SK-N-SH (cell line): ENCODE results near the gene TUBGCP2. TPM values are rescaled to one million over a fixed set of nuclear protein-coding genes. Genes with fewer than 3 reads are reported as not detected.

Source experiments
- CTCF ChIA-PET: fragments of 300-600, 350-600 bp; formaldehyde crosslinking; extraction: SDS; loops from one replicate; lab custom pipeline; 2021; lab: Yijun Ruan, JAX
- POLR2A ChIA-PET: fragments of 350-600 bp; sonication (Branson Sonifier 250); formaldehyde crosslinking; extraction: SDS; loops from one replicate; lab custom pipeline; 2020; ENCODE audit warnings: antibody characterized with exemption, inconsistent platforms; lab: Yijun Ruan, JAX
- DNase-seq: peaks from one replicate; pipeline ENCODE4 v3.0.0; 2012
- H2AFZ ChIP-seq: fragments of 200-600 bp; sonication (generic); 2 replicates; pipeline ENCODE4 v1.8.1; 2016; ENCODE audit warnings: antibody characterized with exemption, mild to moderate bottlenecking, low read depth
- H3F3A ChIP-seq: fragments of 200-600 bp; sonication (generic); replicated peaks from 2 replicates; pipeline ENCODE3; 2016; ENCODE audit warnings: antibody characterized with exemption, mild to moderate bottlenecking; ENCODE audit not compliant: insufficient read depth
- H3K27ac ChIP-seq, 2 experiments: fragments of 200-500 bp in 1 of 2; fragments of 200-600 bp in 1 of 2; sonication (Bioruptor generic) in 1 of 2; sonication (generic), shearing (Covaris generic) in 1 of 2; 2 replicates each; pipeline versions ENCODE4 v1.5.1 to v1.6.1; 2014 to 2016; ENCODE audit warnings: low read depth in 2 of 2, inconsistent platforms in 1 of 2, low read length in 1 of 2, mild to moderate bottlenecking in 1 of 2, mixed read lengths in 1 of 2
- H3K27me3 ChIP-seq: fragments of 200-600 bp; sonication (generic), shearing (Covaris generic); 2 replicates; pipeline ENCODE4 v1.6.1; 2016; ENCODE audit warnings: mixed run types; ENCODE audit not compliant: insufficient read depth
- H3K36me3 ChIP-seq, 2 experiments: fragments of 200-500 bp in 1 of 2; fragments of 200-600 bp in 1 of 2; sonication (Bioruptor generic) in 1 of 2; sonication (generic) in 1 of 2; replicated peaks in 1 of 2; 2 replicates each; pipeline versions ENCODE3 to v1.5.1; 2014 to 2016; ENCODE audit warnings: low read length in 1 of 2, mild to moderate bottlenecking in 1 of 2; ENCODE audit not compliant: insufficient read depth in 2 of 2, control insufficient read depth in 1 of 2
- H3K4me1 ChIP-seq, 2 experiments: fragments of 200-500 bp in 1 of 2; fragments of 200-600 bp in 1 of 2; sonication (Bioruptor generic) in 1 of 2; sonication (generic), shearing (Covaris generic) in 1 of 2; 2 replicates each; pipeline versions ENCODE4 v1.5.1 to v1.6.1; 2014 to 2016; ENCODE audit warnings: low read depth in 1 of 2, low read length in 1 of 2, mixed run types in 1 of 2; ENCODE audit not compliant: insufficient read depth in 2 of 2, control insufficient read depth in 1 of 2
- H3K4me2 ChIP-seq: fragments of 200-600 bp; sonication (generic), shearing (Covaris generic); 2 replicates; pipeline ENCODE4 v1.6.1; 2017; ENCODE audit warnings: mixed run types
- H3K4me3 ChIP-seq, 2 experiments: fragments of 200-500 bp in 1 of 2; fragments of 200-600 bp in 1 of 2; sonication (Bioruptor generic) in 1 of 2; sonication (generic), shearing (Covaris generic) in 1 of 2; 2 replicates each; pipeline versions ENCODE4 v1.5.1 to v1.8.1; 2014 to 2016; ENCODE audit warnings: low read depth in 2 of 2, inconsistent platforms in 1 of 2, low read length in 1 of 2, mild to moderate bottlenecking in 1 of 2, mixed read lengths in 1 of 2, moderate library complexity in 1 of 2
- H3K79me2 ChIP-seq: fragments of 200-600 bp; sonication (generic); 2 replicates; pipeline ENCODE4 v1.8.1; 2017; ENCODE audit warnings: mild to moderate bottlenecking; ENCODE audit not compliant: insufficient read depth
- H3K9ac ChIP-seq: fragments of 200-600 bp; sonication (generic); 2 replicates; pipeline ENCODE4 v1.6.1; 2017; ENCODE audit warnings: mixed run types
- H3K9me2 ChIP-seq: fragments of 200-600 bp; sonication (generic); 2 replicates; pipeline ENCODE4 v1.6.1; 2017; ENCODE audit warnings: mixed run types
- H3K9me3 ChIP-seq: fragments of 200-600 bp; sonication (generic); 2 replicates; pipeline ENCODE4 v1.6.1; 2017; ENCODE audit warnings: mixed run types, mild to moderate bottlenecking, moderate library complexity
- H4K20me1 ChIP-seq: fragments of 200-600 bp; sonication (generic); 2 replicates; pipeline ENCODE4 v1.6.1; 2017; ENCODE audit warnings: mild to moderate bottlenecking, mixed run types; ENCODE audit not compliant: insufficient read depth
- EP300 ChIP-seq, 2 experiments: IDR thresholded peaks; 2 replicates each; pipeline versions ENCODE4 v1.4.0 to v1.6.1; 2012; ENCODE audit warnings: borderline replicate concordance in 1 of 2, low read depth in 1 of 2, low read length in 1 of 2
- FOSL2 ChIP-seq: IDR thresholded peaks from 2 replicates; pipeline ENCODE4 v1.4.0; 2012; ENCODE audit warnings: low read depth, mild to moderate bottlenecking, moderate library complexity, borderline replicate concordance
- FOXJ3 ChIP-seq: sonication (generic); formaldehyde crosslinking; IDR thresholded peaks from 2 replicates; pipeline ENCODE4 v1.5.1; 2020; ENCODE audit warnings: mild to moderate bottlenecking, missing genetic modification reagents
- GATA2 ChIP-seq: sonication (generic); formaldehyde crosslinking; IDR thresholded peaks from 2 replicates; pipeline ENCODE4 v1.5.0; 2020; ENCODE audit warnings: mild to moderate bottlenecking, missing genetic modification reagents
- JUND ChIP-seq: IDR thresholded peaks from 2 replicates; pipeline ENCODE4 v1.4.0; 2012
- POLR2AphosphoS5 ChIP-seq: IDR thresholded peaks from 2 replicates; pipeline ENCODE4 v1.6.1; 2012; ENCODE audit warnings: low read depth, low read length
- RAD21 ChIP-seq: IDR thresholded peaks from 2 replicates; pipeline ENCODE4 v1.6.1; 2012; ENCODE audit warnings: mild to moderate bottlenecking, low read length
- RXRA ChIP-seq: IDR thresholded peaks from 2 replicates; pipeline ENCODE4 v1.4.0; 2012; ENCODE audit warnings: low read depth, mild to moderate bottlenecking, borderline replicate concordance
- SMC3 ChIP-seq: IDR thresholded peaks from 2 replicates; pipeline ENCODE4 v1.6.1; 2012; ENCODE audit warnings: low read depth, low read length, improper control_type of control experiment
- TEAD4 ChIP-seq: IDR thresholded peaks from 2 replicates; pipeline ENCODE4 v1.4.0; 2012; ENCODE audit warnings: mild to moderate bottlenecking, borderline replicate concordance; ENCODE audit not compliant: insufficient read depth
- YY1 ChIP-seq: IDR thresholded peaks from 2 replicates; pipeline ENCODE4 v1.4.0; 2012; ENCODE audit warnings: low read depth, mild to moderate bottlenecking
- WGBS: methylation state at CpG from one replicate; pipeline ENCODE4 v1.1.6; 2017; ENCODE audit warnings: low lambda C conversion rate; 5-methylcytosine and 5-hydroxymethylcytosine counted together
- polyA plus RNA-seq, 3 experiments: library from polyadenylated mRNA; depleted of rRNA; stranded (reverse); fragments of >200 nt; gene quantifications; 2 replicates each; pipeline ENCODE4 v1.2.3, GENCODE V29; 2012
- TF ChIP-seq, protein P1 (sequence below): IDR thresholded peaks from 2 replicates; pipeline ENCODE4 v1.4.0; 2012; ENCODE audit warnings: low read depth, borderline replicate concordance
- TF ChIP-seq, protein P2 (sequence below): fragments of 200-600 bp; sonication (generic); IDR thresholded peaks from 2 replicates; pipeline ENCODE4 v1.6.1; 2017; ENCODE audit warnings: antibody characterized with exemption, mild to moderate bottlenecking, moderate library complexity
- TF ChIP-seq, protein P3 (sequence below): fragments of 150-350 bp; IDR thresholded peaks from 2 replicates; pipeline ENCODE4 v1.6.1; 2016; ENCODE audit warnings: mild to moderate bottlenecking, low read depth, low read length
- TF ChIP-seq, protein P4 (sequence below): IDR thresholded peaks from 2 replicates; pipeline ENCODE4; 2012

The TUBGCP2 gene
- polyA plus RNA-seq, 1 of the 3 experiments (the other 2 are of a cell fraction), result 49.1 TPM

DNA sequence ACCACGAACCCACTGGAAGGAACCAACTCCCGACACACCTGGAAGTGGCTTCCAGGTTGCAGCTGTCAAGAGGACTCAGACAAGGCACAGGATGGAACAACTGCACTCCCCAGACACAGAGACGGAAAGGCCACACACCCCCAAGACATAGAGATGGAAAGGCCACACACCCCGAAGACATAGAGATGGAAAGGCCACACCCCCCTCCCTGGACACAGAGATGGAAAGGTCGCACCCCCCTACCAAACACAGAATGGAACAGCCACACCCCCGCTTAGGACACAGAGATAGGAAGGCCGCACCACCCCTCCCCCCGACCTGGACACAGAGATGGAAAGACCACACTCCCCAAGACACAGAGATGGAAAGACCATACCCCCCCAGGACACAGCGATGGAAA lies 7.6 kb upstream of the TUBGCP2 start:
- H3K36me3 ChIP-seq, result peaks cover 0 to 17% of the 10 kb centered on the region in 2 experiments
- H3K4me3 ChIP-seq, result no peak overlapping the region
- TF ChIP-seq TEAD4 (no peak), SMC3 (no peak), RAD21 (no peak), GATA2 (CRISPR knock-in tag) (no peak), YY1 (no peak), POLR2AphosphoS5 (no peak), FOSL2 (no peak), RXRA (no peak), EP300 (IDR thresholded peaks at IDR 0.05; ENCODE audit: borderline replicate concordance in 1 of 2, low read depth in 1 of 2, low read length in 1 of 2) (no peak), FOXJ3 (CRISPR knock-in tag) (no peak), JUND (no peak)
- TF ChIP-seq, protein P1, sequence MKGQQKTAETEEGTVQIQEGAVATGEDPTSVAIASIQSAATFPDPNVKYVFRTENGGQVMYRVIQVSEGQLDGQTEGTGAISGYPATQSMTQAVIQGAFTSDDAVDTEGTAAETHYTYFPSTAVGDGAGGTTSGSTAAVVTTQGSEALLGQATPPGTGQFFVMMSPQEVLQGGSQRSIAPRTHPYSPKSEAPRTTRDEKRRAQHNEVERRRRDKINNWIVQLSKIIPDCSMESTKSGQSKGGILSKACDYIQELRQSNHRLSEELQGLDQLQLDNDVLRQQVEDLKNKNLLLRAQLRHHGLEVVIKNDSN, result no peak
- TF ChIP-seq, protein P2, sequence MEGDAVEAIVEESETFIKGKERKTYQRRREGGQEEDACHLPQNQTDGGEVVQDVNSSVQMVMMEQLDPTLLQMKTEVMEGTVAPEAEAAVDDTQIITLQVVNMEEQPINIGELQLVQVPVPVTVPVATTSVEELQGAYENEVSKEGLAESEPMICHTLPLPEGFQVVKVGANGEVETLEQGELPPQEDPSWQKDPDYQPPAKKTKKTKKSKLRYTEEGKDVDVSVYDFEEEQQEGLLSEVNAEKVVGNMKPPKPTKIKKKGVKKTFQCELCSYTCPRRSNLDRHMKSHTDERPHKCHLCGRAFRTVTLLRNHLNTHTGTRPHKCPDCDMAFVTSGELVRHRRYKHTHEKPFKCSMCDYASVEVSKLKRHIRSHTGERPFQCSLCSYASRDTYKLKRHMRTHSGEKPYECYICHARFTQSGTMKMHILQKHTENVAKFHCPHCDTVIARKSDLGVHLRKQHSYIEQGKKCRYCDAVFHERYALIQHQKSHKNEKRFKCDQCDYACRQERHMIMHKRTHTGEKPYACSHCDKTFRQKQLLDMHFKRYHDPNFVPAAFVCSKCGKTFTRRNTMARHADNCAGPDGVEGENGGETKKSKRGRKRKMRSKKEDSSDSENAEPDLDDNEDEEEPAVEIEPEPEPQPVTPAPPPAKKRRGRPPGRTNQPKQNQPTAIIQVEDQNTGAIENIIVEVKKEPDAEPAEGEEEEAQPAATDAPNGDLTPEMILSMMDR, result no peak
- TF ChIP-seq, protein P3, sequence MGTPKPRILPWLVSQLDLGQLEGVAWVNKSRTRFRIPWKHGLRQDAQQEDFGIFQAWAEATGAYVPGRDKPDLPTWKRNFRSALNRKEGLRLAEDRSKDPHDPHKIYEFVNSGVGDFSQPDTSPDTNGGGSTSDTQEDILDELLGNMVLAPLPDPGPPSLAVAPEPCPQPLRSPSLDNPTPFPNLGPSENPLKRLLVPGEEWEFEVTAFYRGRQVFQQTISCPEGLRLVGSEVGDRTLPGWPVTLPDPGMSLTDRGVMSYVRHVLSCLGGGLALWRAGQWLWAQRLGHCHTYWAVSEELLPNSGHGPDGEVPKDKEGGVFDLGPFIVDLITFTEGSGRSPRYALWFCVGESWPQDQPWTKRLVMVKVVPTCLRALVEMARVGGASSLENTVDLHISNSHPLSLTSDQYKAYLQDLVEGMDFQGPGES, result no peak
- TF ChIP-seq, protein P4, sequence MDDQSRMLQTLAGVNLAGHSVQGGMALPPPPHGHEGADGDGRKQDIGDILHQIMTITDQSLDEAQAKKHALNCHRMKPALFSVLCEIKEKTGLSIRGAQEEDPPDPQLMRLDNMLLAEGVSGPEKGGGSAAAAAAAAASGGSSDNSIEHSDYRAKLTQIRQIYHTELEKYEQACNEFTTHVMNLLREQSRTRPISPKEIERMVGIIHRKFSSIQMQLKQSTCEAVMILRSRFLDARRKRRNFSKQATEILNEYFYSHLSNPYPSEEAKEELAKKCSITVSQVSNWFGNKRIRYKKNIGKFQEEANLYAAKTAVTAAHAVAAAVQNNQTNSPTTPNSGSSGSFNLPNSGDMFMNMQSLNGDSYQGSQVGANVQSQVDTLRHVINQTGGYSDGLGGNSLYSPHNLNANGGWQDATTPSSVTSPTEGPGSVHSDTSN, result no peak
- TF ChIP-seq, all 33 proteins: peak for 0
- Histone ChIP-seq H3K79me2 (no peaks in the 10 kb centered on the region), H3K9ac (no peak overlapping the region), H3K27ac (no peak overlapping the region), H3K9me3 (no peaks in the 10 kb centered on the region), H3K4me2 (no peak overlapping the region), H4K20me1 (no peaks in the 10 kb centered on the region), H3K27me3 (no peaks in the 10 kb centered on the region), H3K9me2 (no peaks in the 10 kb centered on the region), H3K4me1 (peaks cover 0 to 9% of the 10 kb centered on the region in 2 experiments; a peak in 1 of 4 replicates), H3F3A (peaks cover 7% of the 10 kb centered on the region), H2AFZ (no peak overlapping the region)
- DNase-seq, result no peak
- ChIA-PET CTCF (interaction anchor here (1.9 to 3.6 kb wide), 2 partner anchors 8 to 9 kb away, joined by 7 to 15 read pairs; no protein-coding TSS in a partner anchor), POLR2A (interaction anchor here (1.2 kb wide), 1 partner anchor 8 kb away, joined by 3 read pairs; no protein-coding TSS in a partner anchor)
- WGBS, result 80% methylated on average over 9 of the region's 9 CpGs
